SU-DHL-6 (cell line): Measurements from ENCODE around the gene TTL.

ENCODE experiments used
- H2AFZ ChIP-seq: fragments of 200-600 bp; sonication (generic); 2 replicates; pipeline ENCODE4 v1.6.1; 2014; ENCODE audit warnings: low read depth, mild to moderate bottlenecking, moderate library complexity, mixed read lengths, antibody characterized with exemption, low read length; ENCODE audit not compliant: severe bottlenecking
- H3F3A ChIP-seq: fragments of 200-600 bp; shearing (Covaris generic); 2 replicates; pipeline ENCODE4 v1.6.0; 2016; ENCODE audit warnings: antibody characterized with exemption, mild to moderate bottlenecking; ENCODE audit not compliant: insufficient read depth
- H3K27ac ChIP-seq: fragments of 200-600 bp; sonication (generic); 2 replicates; pipeline ENCODE4 v1.5.1; 2016; ENCODE audit warnings: low read depth, mild to moderate bottlenecking, low read length, moderate library complexity, mixed read lengths
- H3K27me3 ChIP-seq: fragments of 200-600 bp; sonication (generic), shearing (Covaris generic); 2 replicates; pipeline ENCODE4 v1.6.0; 2014; ENCODE audit warnings: mild to moderate bottlenecking, low read length
- H3K36me3 ChIP-seq: fragments of 200-600 bp; sonication (generic); 2 replicates; pipeline ENCODE4 v1.6.1; 2014; ENCODE audit warnings: mild to moderate bottlenecking, low read length, mixed read lengths
- H3K4me2 ChIP-seq: fragments of 300-600, 200-600 bp; shearing (Covaris generic), sonication (generic); 2 replicates; pipeline ENCODE4 v1.6.0; 2014; ENCODE audit warnings: low read length, low read depth, mild to moderate bottlenecking; ENCODE audit not compliant: poor library complexity, severe bottlenecking
- H3K4me3 ChIP-seq: fragments of 200-600 bp; sonication (generic); 2 replicates; pipeline ENCODE4 v1.5.1; 2014; ENCODE audit warnings: antibody characterized with exemption, low read length, mild to moderate bottlenecking, mixed read lengths; ENCODE audit not compliant: insufficient read depth, poor library complexity, severe bottlenecking
- H3K79me2 ChIP-seq: fragments of 200-600 bp; sonication (generic); 2 replicates; pipeline ENCODE4 v1.6.1; 2014; ENCODE audit warnings: mild to moderate bottlenecking, low read length, moderate library complexity; ENCODE audit not compliant: insufficient read depth
- H3K9ac ChIP-seq: fragments of 200-600 bp; sonication (generic); 2 replicates; pipeline ENCODE4 v1.7.0; 2014; ENCODE audit warnings: mild to moderate bottlenecking, low read length
- H3K9me2 ChIP-seq: fragments of 200-600 bp; sonication (generic); replicated peaks from 2 replicates; pipeline ENCODE4 v1.6.1; 2014; ENCODE audit warnings: low read length; ENCODE audit not compliant: insufficient read depth
- H3K9me3 ChIP-seq: fragments of 200-600 bp; sonication (generic); 2 replicates; pipeline ENCODE4 v1.6.1; 2014; ENCODE audit warnings: low read length, mixed read lengths; ENCODE audit not compliant: insufficient read depth
- H4K20me1 ChIP-seq: fragments of 200-600 bp; sonication (generic); 2 replicates; pipeline ENCODE4 v1.6.1; 2014; ENCODE audit warnings: low read depth, mild to moderate bottlenecking, antibody characterized with exemption, low read length, moderate library complexity, mixed read lengths
- EZH2phosphoT487 ChIP-seq: fragments of 200-600 bp; sonication (generic), shearing (Covaris generic); conservative IDR thresholded peaks from 2 replicates; pipeline ENCODE4 v1.6.1; 2018; ENCODE audit warnings: mild to moderate bottlenecking, antibody characterized with exemption, low read length, moderate library complexity, mixed read lengths
- TF ChIP-seq, protein P1 (sequence below): fragments of 200-600 bp; sonication (generic); IDR thresholded peaks from one replicate; pipeline ENCODE4 v1.5.1; 2017; ENCODE audit warnings: antibody characterized with exemption, mild to moderate bottlenecking, low read length, moderate library complexity; ENCODE audit not compliant: insufficient read depth, poor library complexity, severe bottlenecking

TTL gene

DNA sequence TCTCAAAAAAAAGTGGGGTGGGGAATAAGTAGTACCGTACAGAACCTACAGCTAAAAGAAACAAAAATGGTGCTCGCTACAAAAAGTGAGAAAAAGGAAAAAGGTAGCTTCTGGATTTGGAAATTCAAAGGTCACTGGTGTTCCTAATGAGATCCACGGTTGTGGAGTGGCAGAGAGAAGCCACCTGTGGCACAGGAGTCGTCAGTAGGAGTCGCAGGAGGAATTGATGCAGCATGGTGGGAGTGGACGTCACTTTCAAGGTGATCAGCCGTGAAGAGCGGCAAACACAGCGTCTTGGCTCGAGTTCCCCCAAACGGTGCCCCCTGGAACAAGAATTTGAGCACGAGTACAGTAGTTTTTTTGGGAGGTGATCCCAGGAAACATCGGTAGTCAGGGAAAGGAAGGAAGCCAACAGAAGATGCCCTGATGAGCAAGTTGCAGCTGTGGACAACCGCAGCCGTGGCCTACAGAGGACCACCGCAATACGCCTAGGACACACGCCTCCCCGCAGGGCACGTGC is 1.4 kb upstream of the TTL start:
- peak overlapping the region; percentile 67 for H3K9ac ChIP-seq

DNA sequence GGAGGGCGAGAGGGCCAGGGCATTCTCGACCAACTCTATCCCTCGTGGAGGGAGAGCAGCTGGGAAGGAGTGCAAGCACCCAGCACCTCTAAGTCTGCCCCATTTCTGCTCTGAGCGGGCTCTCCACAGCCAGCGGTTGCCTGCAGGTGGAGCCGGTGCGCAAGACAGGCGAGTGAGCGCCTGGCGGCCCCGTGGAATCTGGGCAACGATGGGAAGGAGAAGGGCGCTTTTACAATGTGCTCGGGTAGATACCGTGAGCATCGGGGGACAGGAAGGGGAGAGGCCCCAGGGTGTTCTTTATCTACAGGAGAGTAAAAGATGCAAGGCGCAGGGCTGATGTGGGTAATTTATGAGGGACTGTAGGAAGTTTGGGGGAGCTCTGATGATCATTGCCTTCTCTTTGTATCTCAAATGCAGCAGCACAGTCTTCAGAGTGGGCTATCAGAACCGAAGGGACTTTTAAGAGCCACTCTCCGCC is 867 bp upstream of the TTL start:
- Histone ChIP-seq H3K4me2 (peak overlapping the region; percentile 68), H3K79me2 (peaks cover 38% of the 10 kb centered on the region), H3K27me3 (no peaks in the 10 kb centered on the region), H3K9ac (peak overlapping the region; percentile 67), H3K4me3 (peak overlapping the region; percentile 71), H3F3A (no peaks in the 10 kb centered on the region), H3K9me3 (no peaks in the 10 kb centered on the region), H4K20me1 (no peaks in the 10 kb centered on the region), H3K27ac (peak overlapping the region; percentile 78), H3K36me3 (no peaks in the 10 kb centered on the region; the same call in 1 of the 2 replicates), H2AFZ (peak overlapping the region; percentile 79), H3K9me2 (no peaks in the 10 kb centered on the region)
- no peak for TF ChIP-seq EZH2phosphoT487
- TF ChIP-seq, protein P1, sequence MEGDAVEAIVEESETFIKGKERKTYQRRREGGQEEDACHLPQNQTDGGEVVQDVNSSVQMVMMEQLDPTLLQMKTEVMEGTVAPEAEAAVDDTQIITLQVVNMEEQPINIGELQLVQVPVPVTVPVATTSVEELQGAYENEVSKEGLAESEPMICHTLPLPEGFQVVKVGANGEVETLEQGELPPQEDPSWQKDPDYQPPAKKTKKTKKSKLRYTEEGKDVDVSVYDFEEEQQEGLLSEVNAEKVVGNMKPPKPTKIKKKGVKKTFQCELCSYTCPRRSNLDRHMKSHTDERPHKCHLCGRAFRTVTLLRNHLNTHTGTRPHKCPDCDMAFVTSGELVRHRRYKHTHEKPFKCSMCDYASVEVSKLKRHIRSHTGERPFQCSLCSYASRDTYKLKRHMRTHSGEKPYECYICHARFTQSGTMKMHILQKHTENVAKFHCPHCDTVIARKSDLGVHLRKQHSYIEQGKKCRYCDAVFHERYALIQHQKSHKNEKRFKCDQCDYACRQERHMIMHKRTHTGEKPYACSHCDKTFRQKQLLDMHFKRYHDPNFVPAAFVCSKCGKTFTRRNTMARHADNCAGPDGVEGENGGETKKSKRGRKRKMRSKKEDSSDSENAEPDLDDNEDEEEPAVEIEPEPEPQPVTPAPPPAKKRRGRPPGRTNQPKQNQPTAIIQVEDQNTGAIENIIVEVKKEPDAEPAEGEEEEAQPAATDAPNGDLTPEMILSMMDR: peak; percentile 72

More for the DNA sequence above, 1.4 kb upstream of the TTL start:
- TF ChIP-seq, protein P1: no peak
- no peak for TF ChIP-seq EZH2phosphoT487
- Histone ChIP-seq H3K27ac (no peak overlapping the region), H3K4me2 (peak overlapping the region; percentile 68), H4K20me1 (no peaks in the 10 kb centered on the region), H3F3A (no peaks in the 10 kb centered on the region), H2AFZ (peak overlapping the region; percentile 79), H3K9me2 (no peaks in the 10 kb centered on the region), H3K27me3 (no peaks in the 10 kb centered on the region), H3K9me3 (no peaks in the 10 kb centered on the region), H3K4me3 (peak overlapping the region; percentile 71), H3K36me3 (no peaks in the 10 kb centered on the region), H3K79me2 (peaks cover 33% of the 10 kb centered on the region)

DNA sequence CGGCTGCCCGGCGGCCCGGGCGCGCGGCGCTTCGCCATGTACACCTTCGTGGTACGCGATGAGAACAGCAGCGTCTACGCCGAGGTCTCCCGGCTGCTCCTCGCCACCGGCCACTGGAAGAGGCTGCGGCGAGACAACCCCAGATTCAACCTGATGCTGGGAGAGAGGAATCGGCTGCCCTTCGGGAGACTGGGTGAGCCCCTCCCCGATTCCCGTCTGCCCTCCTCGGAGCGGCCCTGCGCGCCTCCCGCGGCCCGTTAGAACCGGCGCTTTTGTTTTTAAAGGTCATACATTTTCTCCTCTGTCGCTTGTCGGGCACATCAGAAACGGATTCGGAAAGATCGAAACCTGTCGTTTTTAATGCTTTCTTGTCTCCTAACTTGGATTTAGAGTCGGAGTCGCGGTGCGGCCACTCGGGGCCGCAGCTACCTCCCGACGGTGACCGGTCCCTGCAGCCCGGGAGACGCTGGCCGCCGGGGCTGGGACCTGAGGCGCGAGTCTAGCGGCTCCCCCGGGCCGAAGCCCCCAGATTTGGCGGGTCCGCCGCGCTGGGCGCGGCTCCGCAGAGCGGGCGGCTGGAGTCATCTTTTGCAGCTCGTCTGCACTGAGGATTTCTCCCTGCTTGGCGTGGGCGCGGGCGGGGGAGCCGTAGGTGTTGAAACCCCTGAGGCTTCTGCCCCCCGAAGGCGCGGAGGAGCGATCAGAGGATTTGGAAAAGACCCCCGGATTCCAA is 519 bp downstream of the TTL start:
- H3K9me2 ChIP-seq: no peaks in the 10 kb centered on the region
- TF ChIP-seq, protein P1: no peak
- no peak for TF ChIP-seq EZH2phosphoT487
- peaks cover 51% of the 10 kb centered on the region for H3K79me2 ChIP-seq
- peaks cover 3% of the 10 kb centered on the region; the same call in 1 of the 2 replicates for H3K36me3 ChIP-seq
- peak overlapping the region; percentile 88 for H2AFZ ChIP-seq
- H3K27ac ChIP-seq: peak overlapping the region; percentile 63
- no peaks in the 10 kb centered on the region for H3K9me3 ChIP-seq
- H3K27me3 ChIP-seq: no peaks in the 10 kb centered on the region
- H4K20me1 ChIP-seq: no peaks in the 10 kb centered on the region
- H3K9ac ChIP-seq: peak overlapping the region; percentile 97
- no peaks in the 10 kb centered on the region for H3F3A ChIP-seq
- H3K4me3 ChIP-seq: peak overlapping the region; percentile 100
- H3K4me2 ChIP-seq: peak overlapping the region; percentile 64
